Ovary (tissue), 3 donors: ENCODE results near the gene ACTBL2.

Source experiments
- EP300 ChIP-seq: sonication (generic); formaldehyde crosslinking; IDR thresholded peaks from one replicate; pipeline ENCODE4 v1.6.1; 2017; ENCODE audit warnings: antibody characterized with exemption
- TF ChIP-seq, protein P1 (sequence below), 3 donors: fragments of 450-650 bp in 2 of 3; fragments of 200-600 bp in 1 of 3; IDR thresholded peaks; one replicate each; pipeline versions ENCODE4 v1.5.1 to v1.8.0; 2016 to 2022; ENCODE audit warnings: antibody characterized with exemption in 3 of 3, mild to moderate bottlenecking in 1 of 3
- donor health status: DM: no; HTN: no; CAD: no.

GRCh38 chr5:57437976-57438805 is 44.4 kb downstream of the ACTBL2 start:
- TF ChIP-seq EP300: no peak
- TF ChIP-seq, protein P1, sequence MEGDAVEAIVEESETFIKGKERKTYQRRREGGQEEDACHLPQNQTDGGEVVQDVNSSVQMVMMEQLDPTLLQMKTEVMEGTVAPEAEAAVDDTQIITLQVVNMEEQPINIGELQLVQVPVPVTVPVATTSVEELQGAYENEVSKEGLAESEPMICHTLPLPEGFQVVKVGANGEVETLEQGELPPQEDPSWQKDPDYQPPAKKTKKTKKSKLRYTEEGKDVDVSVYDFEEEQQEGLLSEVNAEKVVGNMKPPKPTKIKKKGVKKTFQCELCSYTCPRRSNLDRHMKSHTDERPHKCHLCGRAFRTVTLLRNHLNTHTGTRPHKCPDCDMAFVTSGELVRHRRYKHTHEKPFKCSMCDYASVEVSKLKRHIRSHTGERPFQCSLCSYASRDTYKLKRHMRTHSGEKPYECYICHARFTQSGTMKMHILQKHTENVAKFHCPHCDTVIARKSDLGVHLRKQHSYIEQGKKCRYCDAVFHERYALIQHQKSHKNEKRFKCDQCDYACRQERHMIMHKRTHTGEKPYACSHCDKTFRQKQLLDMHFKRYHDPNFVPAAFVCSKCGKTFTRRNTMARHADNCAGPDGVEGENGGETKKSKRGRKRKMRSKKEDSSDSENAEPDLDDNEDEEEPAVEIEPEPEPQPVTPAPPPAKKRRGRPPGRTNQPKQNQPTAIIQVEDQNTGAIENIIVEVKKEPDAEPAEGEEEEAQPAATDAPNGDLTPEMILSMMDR (IDR thresholded peaks at IDR 0.05): no peak
